Right lobe of liver (tissue), 6 donors: ENCODE data around the gene AXDND1. TPM values are rescaled to one million over a fixed set of nuclear protein-coding genes. Genes with fewer than 3 reads are reported as not detected.
A peak's percentile ranks its signal among the peaks of the same experiment; 100 is the strongest.

Experiments used
- ATAC-seq, 4 donors: fragments of 200-7000 bp; cut with Tn5 transposase; one replicate each; pipeline ENCODE4 v1.9.1; 2020; ENCODE audit warnings: mild to moderate bottlenecking in 4 of 4, moderate library complexity in 4 of 4
- DNase-seq, 3 donors: peaks; one replicate each; pipeline ENCODE4 v3.0.0-alpha.2; 2020
- H3K27ac ChIP-seq, 3 donors: fragments of 200-600 bp; one replicate each; pipeline ENCODE4 v1.8.0; 2022
- H3K27me3 ChIP-seq, 2 donors: fragments of 200-600 bp; one replicate each; pipeline ENCODE4 v1.8.0; 2022
- H3K36me3 ChIP-seq, 4 donors: fragments of 200-600 bp; sonication (generic) in 1 of 4; one replicate each; pipeline versions ENCODE4 v1.5.1 to v1.8.0; 2017 to 2022; ENCODE audit warnings: control low read depth in 1 of 4
- H3K4me1 ChIP-seq, 4 donors: fragments of 200-600 bp; sonication (generic) in 1 of 4; one replicate each; pipeline versions ENCODE4 v1.5.1 to v1.8.0; 2017 to 2022; ENCODE audit warnings: control low read depth in 1 of 4
- H3K4me3 ChIP-seq, 3 donors: fragments of 200-600 bp; one replicate each; pipeline ENCODE4 v1.8.0; 2022
- H3K9me3 ChIP-seq, 4 donors: fragments of 200-600 bp; sonication (generic) in 1 of 4; one replicate each; pipeline versions ENCODE4 v1.5.1 to v1.8.0; 2017 to 2022; ENCODE audit warnings: control low read depth in 1 of 4
- CTCF ChIP-seq, 4 donors: fragments of 200-600 bp in 3 of 4; fragments of 450-650 bp in 1 of 4; IDR thresholded peaks; one replicate each; pipeline versions ENCODE4 v1.5.1 to v1.8.0; 2016 to 2022; ENCODE audit warnings: antibody characterized with exemption in 4 of 4, mild to moderate bottlenecking in 2 of 4
- POLR2A ChIP-seq: fragments of 450-650 bp; IDR thresholded peaks from one replicate; pipeline ENCODE4 v1.6.1; 2017; ENCODE audit warnings: antibody characterized with exemption, mild to moderate bottlenecking
- WGBS: methylation state at CpG from one replicate; pipeline ENCODE4 v1.1.6; 2018; ENCODE audit warnings: low coverage, low lambda C conversion rate; ENCODE audit not compliant: insufficient coverage; ENCODE audit errors: missing lambda C conversion rate; 5-methylcytosine and 5-hydroxymethylcytosine counted together
- intact Hi-C, 2 donors: fragments of 100-400 bp; cut with DNase I; formaldehyde crosslinking; loops; one replicate each; pipeline versions ENCODE4 v1.11.2 to v1.14.1; 2022
- long read RNA-seq: library from polyadenylated mRNA; unstranded; transcript quantifications from one replicate; pipeline ENCODE4 v2.0.0, GENCODE V29; 2019
- total RNA-seq, 6 experiments: library from RNA; depleted of rRNA in 2 of 6; stranded (reverse); fragments of >200 nt in 2 of 6; fragmentation: NEBNext Ultra II Directional in 3 of 6; extraction: Animal tissue kit (Norgen Biotek cat#: 25700) in 3 of 6; gene quantifications; one replicate each; pipeline versions ENCODE4 v1.1.0 to v1.2.4, GENCODE V29; 2016 to 2023
- donor health status: DM: no; HTN: yes; CAD: no.
- donor health status: DM: no; HTN: no; CAD: no.
- donor health status: DM: no; HTN: no; CAD: no.
- donor health status: DM: no; HTN: yes; CAD: no.
- donor health status: DM: no; HTN: yes; CAD: no.

Gene AXDND1
- total RNA-seq, result under 1 TPM in 1 of 6 experiments, not detected in 5; 0.09 TPM
- long read RNA-seq, result 0 reads

- intact Hi-C loops, result loop anchor here in 1 of 2 donors (10.0 kb wide), 1 partner anchor 71 kb away; the partner anchor contains the start of gene SOAT1
- peaks cover 0 to 5% (median 0%) of the 10 kb centered on the region in 4 donors for H3K4me1 ChIP-seq
- H3K27ac ChIP-seq, result peak within 1 kb of the TSS; percentile 77 to 87 (median 84)
- DNase-seq, result peak; percentile 87 to 92 (median 90)
- H3K27me3 ChIP-seq, result no peaks in the 10 kb centered on the region
- no peaks in the 10 kb centered on the region for H3K36me3 ChIP-seq
- H3K9me3 ChIP-seq, result no peaks in the 10 kb centered on the region
- peak; percentile 96 to 98 (median 98) for ATAC-seq
- H3K4me3 ChIP-seq, result peak within 1 kb of the TSS; percentile 62 to 77 (median 74)
- 8% methylated on average over 27 of the region's 43 CpGs for WGBS
- TF ChIP-seq POLR2A (peak; percentile 63), CTCF (IDR thresholded peaks at IDR 0.05) (peak in 3 of 4 donors; percentile 22 to 36 (median 27))
These were observed at the start of gene AXDND1 for GRCh38 chr1:179365342-179366092. AXDND1 (plus strand) TSS chr1:179365971; CDS start chr1:179366510, 539 bp downstream.

- H3K4me3 ChIP-seq, result no peak overlapping the region
- no peak for ATAC-seq
- TF ChIP-seq POLR2A, result no peak
- TF ChIP-seq CTCF (IDR thresholded peaks at IDR 0.05), result no peak
These were observed 47.3 kb upstream of the AXDND1 start for GRCh38 chr1:179318491-179318890.

GRCh38 chr1:179321533-179322216 is 44.1 kb upstream of the AXDND1 start:
- DNase-seq (no peak), ATAC-seq (no peak)
- Histone ChIP-seq H3K4me3 (no peak overlapping the region), H3K9me3 (no peaks in the 10 kb centered on the region), H3K27me3 (no peaks in the 10 kb centered on the region), H3K27ac (no peak overlapping the region), H3K36me3 (peaks cover 0 to 13% (median 4%) of the 10 kb centered on the region in 4 donors), H3K4me1 (no peaks in the 10 kb centered on the region)
- intact Hi-C loops, result no loop called here
- 89% methylated on average over 4 of the region's 5 CpGs for WGBS
- TF ChIP-seq CTCF (IDR thresholded peaks at IDR 0.05) (no peak), POLR2A (no peak)

More at GRCh38 chr1:179318491-179318890, 47.3 kb upstream of the AXDND1 start:
- 64% methylated on average over 5 of the region's 5 CpGs for WGBS
- Histone ChIP-seq H3K9me3 (no peaks in the 10 kb centered on the region), H3K27ac (no peak overlapping the region), H3K4me1 (no peaks in the 10 kb centered on the region), H3K27me3 (no peaks in the 10 kb centered on the region), H3K36me3 (peaks cover 0 to under 1% (median 0%) of the 10 kb centered on the region in 4 donors)
- intact Hi-C loops, result no loop called here
- no peak for DNase-seq

DNA sequence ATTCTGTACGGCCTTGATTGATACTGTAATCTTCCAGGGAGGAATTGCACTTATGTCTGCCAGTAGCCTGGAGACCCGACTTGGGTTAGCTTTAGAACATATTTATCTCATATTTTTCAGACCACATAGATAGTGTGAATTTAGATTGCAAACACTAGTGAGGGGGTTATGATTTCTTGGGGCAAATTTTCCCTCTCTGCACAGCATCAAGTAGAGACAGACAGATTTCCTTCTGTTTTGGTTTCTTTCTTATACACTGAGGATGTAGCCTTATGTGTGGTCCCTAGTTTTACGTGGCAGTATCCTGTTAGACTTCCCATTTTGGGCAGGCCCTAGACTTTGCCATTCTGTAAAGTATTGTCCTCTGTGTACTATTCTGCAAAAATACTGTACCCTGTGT is 43.2 kb upstream of the AXDND1 start:
- H3K9me3 ChIP-seq, result no peaks in the 10 kb centered on the region
- no peak overlapping the region for H3K4me3 ChIP-seq
- DNase-seq (no peak), ATAC-seq (peak in 3 of 4 donors; percentile 36 to 58 (median 54))
- peak overlapping the region in 1 of 3 donors; percentile 10 for H3K27ac ChIP-seq
- TF ChIP-seq POLR2A (no peak), CTCF (IDR thresholded peaks at IDR 0.05) (no peak)
- H3K4me1 ChIP-seq, result no peaks in the 10 kb centered on the region
- WGBS, result 76% methylated on average over 2 of the region's 3 CpGs
- no peaks in the 10 kb centered on the region for H3K27me3 ChIP-seq
- intact Hi-C loops, result no loop called here
- H3K36me3 ChIP-seq, result peaks cover 0 to 17% (median 4%) of the 10 kb centered on the region in 4 donors
